Activated naive CD8-positive, alpha-beta T cell (primary cell): ENCODE measurements around the gene NDEL1.

Source experiments
- H3K27ac Mint-ChIP-seq: one replicate; pipeline ENCODE4 v1.8.0; 2021; ENCODE audit warnings: mixed read lengths
- H3K27me3 Mint-ChIP-seq: one replicate; pipeline ENCODE4 v1.8.0; 2021; ENCODE audit warnings: mixed read lengths
- H3K36me3 Mint-ChIP-seq: one replicate; pipeline ENCODE4 v1.8.0; 2021; ENCODE audit warnings: mixed read lengths
- H3K4me1 Mint-ChIP-seq: one replicate; pipeline ENCODE4 v1.8.0; 2021; ENCODE audit warnings: low read depth, mixed read lengths
- H3K4me3 Mint-ChIP-seq: one replicate; pipeline ENCODE4 v1.8.0; 2021; ENCODE audit warnings: mild to moderate bottlenecking, mixed read lengths
- H3K9me3 Mint-ChIP-seq: one replicate; pipeline ENCODE4 v1.8.0; 2021; ENCODE audit warnings: low read depth, mixed read lengths

NDEL1 gene

DNA sequence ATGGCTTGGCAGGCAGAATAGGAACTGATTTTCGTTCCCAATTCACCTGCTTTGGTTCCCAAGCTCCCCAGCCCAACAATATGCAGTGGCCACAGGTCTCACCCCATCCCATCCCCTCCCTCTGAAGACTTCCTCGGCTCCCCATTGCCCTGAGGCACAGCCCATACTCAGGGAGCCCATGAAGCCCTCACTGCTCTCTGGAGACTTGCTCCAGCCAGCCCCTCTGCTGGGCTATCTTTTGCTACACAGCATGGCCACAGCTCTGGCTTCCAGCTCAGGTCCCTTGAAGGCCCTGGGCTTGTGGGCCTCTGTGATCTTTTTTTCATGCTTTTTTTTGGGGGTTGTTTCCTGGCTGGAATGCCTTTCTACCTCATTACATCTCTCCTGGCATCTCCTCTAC is 29.5 kb upstream of the NDEL1 start:
- no peaks in the 10 kb centered on the region for H3K9me3 Mint-ChIP-seq
- H3K4me1 Mint-ChIP-seq = no peaks in the 10 kb centered on the region
- peaks cover 11% of the 10 kb centered on the region for H3K27me3 Mint-ChIP-seq
- no peaks in the 10 kb centered on the region for H3K36me3 Mint-ChIP-seq
- no peak overlapping the region for H3K27ac Mint-ChIP-seq
- no peak overlapping the region for H3K4me3 Mint-ChIP-seq

DNA sequence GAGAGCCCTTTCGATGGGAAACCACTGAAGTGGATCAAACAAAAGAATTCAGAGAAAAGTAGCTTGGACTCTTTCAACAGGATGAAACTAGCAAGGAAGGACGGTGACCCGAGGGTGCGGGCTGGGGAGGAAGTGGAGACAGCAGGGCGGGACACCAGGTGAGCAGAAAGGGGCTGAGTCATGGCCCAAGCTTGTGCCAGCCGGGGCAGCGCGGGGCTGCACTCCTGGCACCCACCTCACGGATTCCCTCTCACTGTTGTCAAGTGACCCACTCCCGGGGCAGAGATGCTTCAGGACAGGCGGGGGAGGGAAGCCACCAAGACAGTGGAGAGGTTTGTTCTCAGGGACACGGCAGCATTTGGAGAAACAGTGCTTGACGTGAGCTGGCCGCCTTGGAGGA is 27.3 kb upstream of the NDEL1 start:
- no peaks in the 10 kb centered on the region for H3K9me3 Mint-ChIP-seq
- H3K4me1 Mint-ChIP-seq = peaks cover 6% of the 10 kb centered on the region
- H3K4me3 Mint-ChIP-seq = no peak overlapping the region
- H3K27me3 Mint-ChIP-seq = peaks cover 9% of the 10 kb centered on the region
- H3K36me3 Mint-ChIP-seq = no peaks in the 10 kb centered on the region
- H3K27ac Mint-ChIP-seq = no peak overlapping the region

DNA sequence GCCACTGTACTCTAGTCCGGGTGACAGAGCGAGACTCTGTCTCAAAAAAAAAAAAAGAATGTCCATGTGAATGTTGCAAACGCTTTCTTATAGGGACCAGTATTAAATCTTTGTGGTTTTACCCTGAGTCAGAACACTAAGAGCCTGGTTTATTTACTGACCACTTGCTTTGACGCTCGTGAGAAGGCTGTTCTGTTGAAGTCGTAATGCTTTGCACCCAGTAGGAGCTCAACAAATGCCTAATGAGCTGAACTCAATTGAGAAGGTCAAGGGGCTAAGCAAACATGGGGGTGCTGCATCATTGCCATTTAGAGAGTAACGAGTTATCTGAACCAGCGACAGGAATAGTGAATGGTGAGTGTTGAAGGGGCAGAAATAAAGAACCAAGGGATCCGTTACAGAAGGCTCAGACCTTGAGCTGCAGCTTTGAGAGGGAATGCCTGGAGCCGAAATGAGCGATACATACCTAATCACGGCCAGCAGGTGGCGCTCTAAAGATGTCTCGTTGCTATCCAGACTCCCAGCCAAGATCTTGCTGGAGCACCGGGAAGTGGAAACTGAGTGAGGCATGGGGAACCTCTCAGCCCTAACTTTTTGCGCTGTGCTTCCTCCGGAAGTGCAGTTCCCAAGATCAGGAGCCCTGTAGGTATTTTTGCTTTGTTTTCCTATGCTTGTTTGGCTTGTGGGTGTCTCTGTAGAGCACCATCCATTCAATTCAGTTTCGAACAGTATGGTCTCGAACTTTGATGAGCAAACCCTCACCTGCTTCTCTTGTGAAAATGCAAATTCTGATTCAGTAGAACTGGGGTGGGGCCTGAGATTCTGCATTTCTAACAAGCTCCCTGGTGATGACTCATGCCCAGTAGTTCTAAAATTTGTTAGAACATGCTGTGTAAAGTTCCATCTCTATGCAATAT is 25.5 kb upstream of the NDEL1 start:
- H3K27ac Mint-ChIP-seq = no peak overlapping the region
- H3K4me1 Mint-ChIP-seq = peaks cover 9% of the 10 kb centered on the region
- no peaks in the 10 kb centered on the region for H3K36me3 Mint-ChIP-seq
- peaks cover 9% of the 10 kb centered on the region for H3K27me3 Mint-ChIP-seq
- H3K9me3 Mint-ChIP-seq = no peaks in the 10 kb centered on the region
- H3K4me3 Mint-ChIP-seq = no peak overlapping the region

DNA sequence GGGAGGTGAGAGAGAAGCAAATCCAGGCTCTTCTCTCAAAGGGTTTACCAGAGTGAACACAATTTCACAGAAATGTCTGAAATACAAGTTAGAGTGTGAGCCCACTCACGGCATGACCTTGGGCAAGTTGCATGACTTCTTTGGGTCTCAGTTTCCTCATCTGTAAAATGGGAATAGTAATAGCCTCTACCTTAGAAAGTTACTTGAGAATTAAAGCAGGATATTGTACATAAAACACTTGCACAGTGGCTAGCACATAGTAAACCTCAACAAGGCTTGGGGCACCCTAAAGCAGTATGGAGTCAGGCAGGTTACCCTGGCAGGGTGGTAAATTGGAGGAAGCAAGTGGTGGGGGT is 24.8 kb upstream of the NDEL1 start:
- Mint-ChIP-seq H3K4me1 (peaks cover 9% of the 10 kb centered on the region), H3K27me3 (peaks cover 9% of the 10 kb centered on the region), H3K9me3 (no peaks in the 10 kb centered on the region), H3K4me3 (no peak overlapping the region), H3K36me3 (no peaks in the 10 kb centered on the region), H3K27ac (no peak overlapping the region)

DNA sequence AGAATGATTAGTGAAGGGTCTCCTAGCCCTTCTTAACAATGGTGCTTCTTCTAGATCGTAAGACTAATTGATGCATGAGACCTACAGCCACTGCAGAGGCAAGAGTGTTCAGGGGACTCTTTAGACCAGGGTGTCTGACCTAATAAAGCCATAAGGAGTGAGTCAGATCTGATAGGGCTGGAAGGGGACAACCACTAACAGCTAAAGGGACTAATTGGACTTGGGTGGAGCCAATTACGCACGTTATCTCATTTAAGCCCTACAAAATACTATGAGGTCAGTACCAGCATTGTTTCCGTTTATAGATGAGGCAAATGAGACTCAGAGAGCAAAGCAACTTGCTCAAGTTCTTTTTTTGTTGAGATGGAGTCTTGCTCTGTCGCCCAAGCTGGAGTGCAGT is 23.6 kb upstream of the NDEL1 start:
- no peak overlapping the region for H3K27ac Mint-ChIP-seq
- H3K9me3 Mint-ChIP-seq = no peaks in the 10 kb centered on the region
- H3K4me3 Mint-ChIP-seq = no peak overlapping the region
- H3K27me3 Mint-ChIP-seq = peaks cover 12% of the 10 kb centered on the region
- no peaks in the 10 kb centered on the region for H3K36me3 Mint-ChIP-seq
- H3K4me1 Mint-ChIP-seq = peaks cover 9% of the 10 kb centered on the region

DNA sequence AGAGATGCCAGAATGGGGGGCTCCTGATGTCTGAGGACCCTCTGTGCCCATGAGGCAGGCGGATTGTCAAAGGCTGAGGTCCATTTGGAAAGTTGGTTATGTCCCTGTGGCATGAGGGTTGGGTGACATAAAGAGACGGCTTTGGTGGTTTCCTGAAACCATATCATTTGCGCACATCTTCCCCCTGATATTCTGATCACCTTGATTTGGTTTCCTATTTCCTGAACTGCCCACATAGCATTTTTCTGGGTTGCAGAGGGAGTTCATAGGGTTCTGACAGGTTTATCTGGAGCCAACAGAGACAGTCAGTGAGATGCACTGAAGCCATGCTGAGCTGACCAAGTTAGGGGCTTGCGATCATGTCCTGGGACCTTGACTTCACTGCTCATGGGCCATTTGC is 22.4 kb upstream of the NDEL1 start:
- peaks cover 11% of the 10 kb centered on the region for H3K27me3 Mint-ChIP-seq
- H3K36me3 Mint-ChIP-seq = peaks cover 2% of the 10 kb centered on the region
- no peak overlapping the region for H3K27ac Mint-ChIP-seq
- H3K4me3 Mint-ChIP-seq = no peak overlapping the region
- peaks cover 9% of the 10 kb centered on the region for H3K4me1 Mint-ChIP-seq
- no peaks in the 10 kb centered on the region for H3K9me3 Mint-ChIP-seq

DNA sequence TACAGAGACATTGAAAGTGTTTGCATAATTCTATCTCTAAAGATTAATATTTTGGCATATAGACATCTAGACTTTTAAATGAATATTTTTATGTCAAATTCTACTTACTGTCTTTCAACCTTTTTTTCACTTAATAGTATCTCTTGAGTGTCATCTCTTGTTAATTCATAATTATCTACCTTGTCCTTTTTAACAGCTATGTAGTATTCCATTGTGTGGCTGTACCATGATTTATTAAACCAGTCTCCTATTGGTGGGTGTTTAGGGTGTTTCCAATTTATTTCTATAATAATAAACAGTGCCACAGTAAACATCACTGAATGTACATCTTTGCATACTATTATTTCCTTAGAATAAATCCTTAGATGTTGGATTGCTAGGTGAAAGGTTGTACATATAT is 21.7 kb upstream of the NDEL1 start:
- peaks cover 9% of the 10 kb centered on the region for H3K4me1 Mint-ChIP-seq
- no peak overlapping the region for H3K27ac Mint-ChIP-seq
- H3K4me3 Mint-ChIP-seq = no peak overlapping the region
- H3K9me3 Mint-ChIP-seq = no peaks in the 10 kb centered on the region
- peaks cover 12% of the 10 kb centered on the region for H3K27me3 Mint-ChIP-seq
- peaks cover 2% of the 10 kb centered on the region for H3K36me3 Mint-ChIP-seq

DNA sequence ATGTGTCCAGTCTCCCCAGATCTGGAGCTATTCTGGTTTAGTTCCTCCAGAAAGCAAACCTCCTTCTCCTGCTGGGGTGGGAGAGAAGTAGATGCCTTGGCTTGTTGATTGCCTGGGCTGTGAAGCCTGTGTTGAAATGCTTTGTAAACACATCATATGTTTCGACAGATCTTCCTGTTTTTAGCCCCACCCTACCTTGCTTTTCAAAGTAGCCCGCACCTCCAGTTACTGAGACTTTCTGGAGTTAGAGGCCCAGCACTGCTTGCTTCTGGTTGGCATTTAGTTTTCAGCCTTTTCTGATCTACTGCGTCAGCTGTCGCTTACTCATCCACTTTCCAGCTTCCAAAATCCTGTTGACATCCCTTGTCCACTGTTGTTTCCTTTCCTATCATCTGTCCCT is 17.9 kb upstream of the NDEL1 start:
- H3K27me3 Mint-ChIP-seq = peaks cover 18% of the 10 kb centered on the region
- H3K36me3 Mint-ChIP-seq = peaks cover 2% of the 10 kb centered on the region
- no peak overlapping the region for H3K4me3 Mint-ChIP-seq
- no peak overlapping the region for H3K27ac Mint-ChIP-seq
- H3K4me1 Mint-ChIP-seq = peaks cover 8% of the 10 kb centered on the region
- no peaks in the 10 kb centered on the region for H3K9me3 Mint-ChIP-seq

DNA sequence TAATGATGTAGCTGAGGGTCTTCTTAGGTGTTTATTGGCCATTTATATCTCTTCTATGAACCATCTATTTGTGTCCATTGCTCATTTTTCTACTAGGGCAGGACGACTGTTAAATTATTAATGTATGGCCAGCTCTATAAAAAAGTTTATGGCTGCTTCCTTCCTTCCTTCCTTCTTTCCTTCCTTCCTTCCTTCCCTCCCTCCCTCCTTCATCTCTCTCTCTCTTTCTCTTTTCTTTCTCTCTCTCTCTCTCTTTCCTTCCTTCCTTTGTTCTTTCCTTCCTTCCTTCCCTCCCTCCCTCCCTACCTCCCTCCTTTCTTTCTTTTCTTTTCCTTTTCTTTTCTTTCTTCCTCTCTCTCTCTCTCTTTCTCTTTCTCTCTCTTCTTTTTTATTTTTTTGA is 17.2 kb upstream of the NDEL1 start:
- Mint-ChIP-seq H3K4me3 (no peak overlapping the region), H3K4me1 (peaks cover 2% of the 10 kb centered on the region), H3K36me3 (peaks cover 2% of the 10 kb centered on the region), H3K27ac (no peak overlapping the region), H3K27me3 (peaks cover 22% of the 10 kb centered on the region), H3K9me3 (no peaks in the 10 kb centered on the region)

DNA sequence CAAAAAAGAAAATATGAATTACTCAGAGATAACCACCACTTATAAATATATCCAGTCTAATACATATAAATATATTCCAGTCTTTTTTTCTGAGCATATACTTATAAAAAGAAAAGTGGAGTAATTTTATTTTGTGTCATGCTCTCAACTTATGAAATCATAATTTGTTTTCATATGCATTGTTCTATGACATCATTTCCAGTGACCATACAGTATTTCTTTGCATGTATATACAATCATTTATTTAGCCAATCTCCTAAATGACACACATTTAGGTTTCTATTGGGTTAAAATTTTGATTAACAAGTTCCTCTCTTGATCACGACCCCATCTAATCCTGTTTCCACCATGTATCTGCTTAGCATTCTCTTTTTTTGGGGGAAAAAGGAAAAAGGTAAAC is 16.4 kb upstream of the NDEL1 start:
- Mint-ChIP-seq H3K27ac (no peak overlapping the region), H3K36me3 (peaks cover 2% of the 10 kb centered on the region), H3K27me3 (peaks cover 22% of the 10 kb centered on the region), H3K4me1 (no peaks in the 10 kb centered on the region), H3K9me3 (no peaks in the 10 kb centered on the region), H3K4me3 (no peak overlapping the region)

DNA sequence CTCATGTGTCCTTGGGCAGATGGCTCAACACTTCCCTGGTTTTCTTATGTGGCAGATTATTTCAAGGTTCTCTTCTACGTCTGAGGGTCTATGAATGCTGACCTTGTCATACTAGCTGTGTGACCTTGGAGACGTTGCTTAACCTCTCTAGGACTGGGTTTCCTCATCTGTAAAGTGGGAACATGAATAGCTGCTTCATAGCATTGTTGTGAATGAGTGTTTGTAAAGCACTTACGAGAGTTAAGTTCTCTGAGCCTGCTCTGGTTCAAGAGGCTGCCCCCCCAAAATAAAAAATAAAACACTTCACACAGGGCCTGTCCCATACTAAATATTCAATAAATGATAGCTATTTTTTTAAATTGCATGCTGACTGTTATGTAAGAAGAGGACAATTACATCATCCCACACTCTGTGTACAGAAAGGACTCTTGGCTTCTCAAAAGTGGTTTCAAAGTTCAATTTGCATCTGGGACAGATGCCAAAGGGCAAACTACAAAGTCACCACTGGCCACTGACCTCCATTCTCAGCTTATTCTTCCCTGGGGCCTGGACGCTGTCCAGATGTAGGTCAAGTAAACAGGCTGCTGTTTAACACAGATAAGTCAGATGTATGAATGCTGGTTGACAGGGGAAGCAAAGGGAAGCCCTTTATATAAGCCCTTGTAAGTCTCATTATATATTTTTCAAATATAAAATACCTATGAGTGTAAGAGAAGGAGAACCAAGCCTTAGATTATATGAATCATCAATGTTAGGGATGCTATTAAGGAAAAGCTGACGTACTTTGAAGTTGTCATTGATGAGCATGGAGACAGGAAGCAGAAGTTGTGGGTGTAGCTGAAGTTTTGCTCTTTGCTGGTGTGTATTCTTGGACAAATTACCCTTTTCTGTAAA is 15.4 kb upstream of the NDEL1 start:
- no peaks in the 10 kb centered on the region for H3K9me3 Mint-ChIP-seq
- no peak overlapping the region for H3K27ac Mint-ChIP-seq
- no peaks in the 10 kb centered on the region for H3K4me1 Mint-ChIP-seq
- H3K27me3 Mint-ChIP-seq = peaks cover 24% of the 10 kb centered on the region
- H3K36me3 Mint-ChIP-seq = peaks cover 2% of the 10 kb centered on the region
- no peak overlapping the region for H3K4me3 Mint-ChIP-seq

DNA sequence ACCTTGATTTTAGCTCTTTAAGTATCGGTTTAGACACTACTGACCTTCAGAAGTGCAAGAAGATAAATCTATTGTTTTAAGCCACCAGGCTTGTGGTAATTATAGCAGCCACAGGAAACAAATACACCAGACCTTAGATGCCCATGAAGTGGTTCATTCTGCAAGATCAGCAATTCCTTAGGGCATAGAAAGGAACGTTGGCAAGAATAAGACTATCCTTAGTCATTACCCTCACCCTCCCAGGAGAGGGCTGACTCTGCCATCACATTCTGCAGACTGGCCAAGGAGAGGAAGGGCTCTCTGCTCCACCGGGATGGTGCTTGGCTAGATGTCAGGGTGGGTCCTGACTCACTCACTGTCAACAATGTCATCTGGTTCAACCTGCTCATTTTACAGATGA is 14.1 kb upstream of the NDEL1 start:
- no peaks in the 10 kb centered on the region for H3K4me1 Mint-ChIP-seq
- no peak overlapping the region for H3K27ac Mint-ChIP-seq
- H3K9me3 Mint-ChIP-seq = no peaks in the 10 kb centered on the region
- H3K27me3 Mint-ChIP-seq = peaks cover 20% of the 10 kb centered on the region
- no peak overlapping the region for H3K4me3 Mint-ChIP-seq
- peaks cover 2% of the 10 kb centered on the region for H3K36me3 Mint-ChIP-seq

DNA sequence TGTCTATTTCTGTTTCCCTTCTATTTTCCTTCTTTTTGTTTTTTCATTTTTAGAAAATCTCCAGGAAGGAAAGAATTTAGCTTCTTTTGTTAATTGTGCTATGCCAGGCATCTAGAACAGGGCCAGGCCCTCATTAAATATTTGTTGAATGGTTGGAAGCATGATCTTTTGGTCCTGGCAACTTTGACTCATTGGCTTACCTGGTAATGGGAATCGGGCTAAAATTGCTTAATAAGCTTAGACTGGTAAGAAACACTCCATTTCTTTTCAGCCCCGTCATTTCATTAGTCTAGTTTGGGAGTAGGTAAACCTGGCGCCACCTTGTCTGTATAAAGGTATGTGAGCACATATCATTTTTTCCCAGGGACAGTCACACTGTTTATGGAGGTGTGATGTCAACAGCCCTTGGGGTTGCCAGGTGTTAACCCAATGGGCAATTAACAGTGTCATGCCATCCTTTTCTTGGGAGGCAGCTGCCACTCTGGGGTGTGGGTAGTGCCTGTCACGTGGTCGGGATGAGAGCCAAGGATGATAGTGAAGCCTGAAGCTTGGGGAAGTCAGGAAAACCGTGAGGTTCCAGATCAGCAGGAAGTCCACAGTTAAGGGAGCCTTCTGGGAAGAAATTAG is 9.5 kb upstream of the NDEL1 start:
- H3K4me1 Mint-ChIP-seq = no peaks in the 10 kb centered on the region
- no peak overlapping the region for H3K27ac Mint-ChIP-seq
- peaks cover 8% of the 10 kb centered on the region for H3K27me3 Mint-ChIP-seq
- H3K9me3 Mint-ChIP-seq = no peaks in the 10 kb centered on the region
- H3K36me3 Mint-ChIP-seq = no peaks in the 10 kb centered on the region
- H3K4me3 Mint-ChIP-seq = no peak overlapping the region

DNA sequence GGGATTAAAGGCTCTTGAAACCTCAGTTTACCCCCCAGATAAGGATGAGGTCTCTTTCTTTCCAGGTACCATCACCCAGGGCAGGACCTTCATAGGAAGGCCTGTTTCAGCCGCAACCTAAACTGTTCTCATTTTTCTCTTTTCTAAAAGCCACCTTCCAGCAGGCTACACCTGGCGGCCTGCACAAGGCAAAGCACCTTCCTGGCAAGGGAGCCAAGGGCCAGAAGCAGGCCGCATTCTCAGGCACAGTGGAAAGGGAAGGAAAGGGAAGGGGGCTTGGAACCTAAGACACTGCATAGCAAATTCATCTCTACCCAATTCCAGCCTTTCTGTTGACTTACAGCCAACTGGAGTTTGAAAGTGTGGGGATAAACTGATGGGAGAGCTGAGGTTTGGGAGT is 8.9 kb upstream of the NDEL1 start:
- H3K4me3 Mint-ChIP-seq = no peak overlapping the region
- H3K36me3 Mint-ChIP-seq = no peaks in the 10 kb centered on the region
- H3K27ac Mint-ChIP-seq = no peak overlapping the region
- no peaks in the 10 kb centered on the region for H3K4me1 Mint-ChIP-seq
- H3K9me3 Mint-ChIP-seq = no peaks in the 10 kb centered on the region
- peaks cover 8% of the 10 kb centered on the region for H3K27me3 Mint-ChIP-seq

DNA sequence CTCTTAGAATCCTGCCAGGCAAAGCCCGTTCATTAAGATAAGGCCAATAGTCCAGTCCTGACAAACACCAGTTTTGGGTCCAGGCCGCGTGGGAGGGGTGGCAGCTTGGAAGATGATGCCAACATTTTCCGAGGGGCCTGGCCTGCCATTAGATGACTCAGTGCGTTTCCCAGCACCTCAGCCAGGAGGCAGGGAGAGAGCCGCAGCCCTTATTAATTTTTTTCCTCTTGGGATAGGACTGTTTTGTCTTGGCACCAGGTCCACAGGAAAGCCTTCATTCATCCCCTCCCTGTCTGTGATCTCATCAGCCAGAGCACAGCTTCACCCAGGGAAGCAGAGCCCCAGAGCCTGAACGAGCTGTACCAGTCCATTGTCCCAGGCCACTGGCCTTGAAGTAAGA is 4.7 kb upstream of the NDEL1 start:
- Mint-ChIP-seq H3K27me3 (no peaks in the 10 kb centered on the region), H3K27ac (no peak overlapping the region), H3K4me1 (peaks cover 3% of the 10 kb centered on the region), H3K36me3 (no peaks in the 10 kb centered on the region), H3K9me3 (no peaks in the 10 kb centered on the region), H3K4me3 (no peak overlapping the region)
